Endothelial cell of umbilical vein (primary cell): ENCODE measurements around the gene TLE4. TPM values are rescaled to one million over a fixed set of nuclear protein-coding genes. Genes with fewer than 3 reads are reported as not detected.

Source experiments
- BruUV-seq: library from RNA; stranded (reverse); fragments of 400-500 nt; replicated peaks from 2 replicates; lab custom pipeline; 2021; lab: Mats Ljungman, UMichigan
- CTCF ChIA-PET: fragments of 300-600, 350-600 bp; sonication (Branson Sonifier 250); formaldehyde crosslinking; loops from one replicate; lab custom pipeline; 2021; ENCODE audit warnings: antibody characterized with exemption, inconsistent platforms; lab: Charles Lee
- POLR2A ChIA-PET: fragments of 300-600, 350-600 bp; sonication (Branson Sonifier 250); formaldehyde crosslinking; loops from one replicate; lab custom pipeline; 2021; ENCODE audit warnings: antibody characterized with exemption, inconsistent platforms; lab: Charles Lee
- DNase-seq: peaks from one replicate; pipeline ENCODE4 v3.0.0-alpha.2; 2011; ENCODE audit warnings: low read depth, low spot score
- FAIRE-seq: peaks from 2 replicates; lab custom pipeline; 2011; peaks lifted over from hg19 to GRCh38; lab: Jason Lieb, UNC
- H2AFZ ChIP-seq: 2 replicates; pipeline ENCODE4 v1.6.0; 2012; ENCODE audit warnings: low read depth, low read length, control low read depth, inconsistent platforms
- H3K27ac ChIP-seq: 2 replicates; pipeline ENCODE4 v1.5.1; 2011; ENCODE audit warnings: low read depth, mild to moderate bottlenecking, control low read depth, low read length, moderate library complexity; ENCODE audit not compliant: insufficient read depth
- H3K27me3 ChIP-seq, 2 experiments: 2 replicates each; pipeline versions ENCODE4 v1.6.0 to v1.6.1; 2011; ENCODE audit warnings: low read length in 2 of 2, mixed read lengths in 1 of 2; ENCODE audit not compliant: control insufficient read depth in 2 of 2, insufficient read depth in 2 of 2
- H3K36me3 ChIP-seq, 2 experiments: 2 replicates in 1 of 2; 3 replicates in 1 of 2; pipeline ENCODE4 v1.5.1; 2011; ENCODE audit warnings: low read length in 2 of 2, mild to moderate bottlenecking in 1 of 2, moderate library complexity in 1 of 2; ENCODE audit not compliant: control insufficient read depth in 2 of 2, insufficient read depth in 2 of 2; ENCODE audit errors: extremely low read depth in 1 of 2
- H3K4me1 ChIP-seq: 3 replicates; pipeline ENCODE4 v1.5.1; 2011; ENCODE audit warnings: mild to moderate bottlenecking, low read length; ENCODE audit not compliant: control insufficient read depth, insufficient read depth; ENCODE audit errors: extremely low read depth
- H3K4me2 ChIP-seq: 2 replicates; pipeline ENCODE4 v1.6.1; 2011; ENCODE audit warnings: low read length, control low read depth, mixed read lengths; ENCODE audit not compliant: insufficient read depth
- H3K4me3 ChIP-seq, 3 experiments: fragments of 200-600 bp in 1 of 3; sonication (generic), shearing (Covaris generic) in 1 of 3; replicated peaks in 1 of 3; 2 replicates each; pipeline ENCODE4 v1.5.1; 2011 to 2016; ENCODE audit warnings: control low read depth in 3 of 3, low read length in 3 of 3, mild to moderate bottlenecking in 2 of 3, inconsistent platforms in 1 of 3, low read depth in 1 of 3, moderate library complexity in 1 of 3; ENCODE audit not compliant: insufficient read depth in 1 of 3
- H3K79me2 ChIP-seq: 2 replicates; pipeline ENCODE4 v1.6.0; 2012; ENCODE audit warnings: low read length, inconsistent platforms; ENCODE audit not compliant: control insufficient read depth, insufficient read depth
- H3K9ac ChIP-seq: replicated peaks from 2 replicates; pipeline ENCODE3; 2011; ENCODE audit warnings: low read length, control low read depth; ENCODE audit not compliant: insufficient read depth; ENCODE audit errors: extremely low read depth
- H3K9me1 ChIP-seq: replicated peaks from 3 replicates; pipeline ENCODE4 v1.6.0; 2011; ENCODE audit warnings: mild to moderate bottlenecking, low read length; ENCODE audit not compliant: control insufficient read depth, insufficient read depth; ENCODE audit errors: extremely low read depth
- H3K9me3 ChIP-seq: replicated peaks from 2 replicates; pipeline ENCODE4 v1.5.1; 2012; ENCODE audit warnings: low read length, inconsistent platforms; ENCODE audit not compliant: control insufficient read depth, insufficient read depth
- H4K20me1 ChIP-seq: replicated peaks from 2 replicates; pipeline ENCODE3; 2011; ENCODE audit warnings: mild to moderate bottlenecking, low read length; ENCODE audit not compliant: control insufficient read depth, insufficient read depth; ENCODE audit errors: extremely low read depth
- EZH2 ChIP-seq: IDR thresholded peaks from 2 replicates; pipeline ENCODE4 v1.6.1; 2012; ENCODE audit warnings: borderline replicate concordance, low read depth, mild to moderate bottlenecking, moderate library complexity, low read length, inconsistent platforms; ENCODE audit not compliant: severe bottlenecking
- FOS ChIP-seq: IDR thresholded peaks from 2 replicates; pipeline ENCODE4 v1.6.1; 2011; ENCODE audit warnings: mild to moderate bottlenecking, low read length, moderate library complexity, borderline replicate concordance; ENCODE audit not compliant: insufficient read depth
- GATA2 ChIP-seq: IDR thresholded peaks from 2 replicates; pipeline ENCODE4 v1.7.0; 2011; ENCODE audit warnings: low read depth, mild to moderate bottlenecking, moderate library complexity, mixed read lengths, low read length; ENCODE audit not compliant: insufficient read length, insufficient read depth
- JUN ChIP-seq: IDR thresholded peaks from 2 replicates; pipeline ENCODE4 v1.6.1; 2011; ENCODE audit warnings: borderline replicate concordance, low read depth; ENCODE audit not compliant: insufficient read length, insufficient read depth
- MYC ChIP-seq: IDR thresholded peaks from one replicate; pipeline ENCODE4 v1.6.1; 2011; ENCODE audit warnings: mild to moderate bottlenecking, low read depth, low read length
- POLR2A ChIP-seq: IDR thresholded peaks from 2 replicates; pipeline ENCODE4 v1.6.1; 2012; ENCODE audit warnings: low read depth, mild to moderate bottlenecking, control low read depth, low read length
- POLR2AphosphoS5 ChIP-seq: IDR thresholded peaks from 2 replicates; pipeline ENCODE4 v1.6.1; 2012; ENCODE audit warnings: low read depth, mild to moderate bottlenecking, control low read depth, low read length, moderate library complexity; ENCODE audit not compliant: insufficient read depth
- dilution Hi-C: fragments of 300-500 bp; cut with MboI; formaldehyde crosslinking; loops from one replicate; pipeline ENCODE4 v1.15.0; 2019; ENCODE audit warnings: low sequenced_read_pairs; ENCODE audit not compliant: extremely low pct_ligation_motif_present
- intact Hi-C: fragments of 100-400 bp; cut with micrococcal nuclease; formaldehyde crosslinking; loops from one replicate; pipeline ENCODE4 v1.10.0; 2022
- polyA plus RNA-seq, 4 experiments: library from polyadenylated mRNA; depleted of rRNA in 3 of 4; stranded (reverse) in 3 of 4; unstranded in 1 of 4; fragments of >200 nt; gene quantifications; 2 replicates each; pipeline versions ENCODE4 v1.2.1 to v1.2.3, GENCODE V29; 2011 to 2012; ENCODE audit warnings: missing spikeins in 1 of 4
- total RNA-seq: library from RNA; stranded (reverse); gene quantifications from 2 replicates; pipeline ENCODE4 v1.2.3, GENCODE V29; 2021
- TF ChIP-seq, protein P1 (sequence below), 2 donors: IDR thresholded peaks; 1 replicate in 1 of 2; 2 replicates in 1 of 2; pipeline ENCODE4 v1.5.1; 2011; ENCODE audit warnings: low read length in 2 of 2, mild to moderate bottlenecking in 2 of 2, moderate library complexity in 2 of 2, control low read depth in 1 of 2, inconsistent platforms in 1 of 2, low read depth in 1 of 2; ENCODE audit not compliant: insufficient read depth in 1 of 2; ENCODE audit errors: extremely low read depth in 1 of 2
- TF ChIP-seq, protein P2 (sequence below): IDR thresholded peaks from 2 replicates; pipeline ENCODE4 v1.6.1; 2011; ENCODE audit not compliant: insufficient read depth, insufficient read length

TLE4 gene
- total and polyA plus RNA-seq, 2 donors (not counting 3 experiments of a cell fraction or from before 2014, with no cell fraction given), result 31.4 to 32.3 TPM

DNA sequence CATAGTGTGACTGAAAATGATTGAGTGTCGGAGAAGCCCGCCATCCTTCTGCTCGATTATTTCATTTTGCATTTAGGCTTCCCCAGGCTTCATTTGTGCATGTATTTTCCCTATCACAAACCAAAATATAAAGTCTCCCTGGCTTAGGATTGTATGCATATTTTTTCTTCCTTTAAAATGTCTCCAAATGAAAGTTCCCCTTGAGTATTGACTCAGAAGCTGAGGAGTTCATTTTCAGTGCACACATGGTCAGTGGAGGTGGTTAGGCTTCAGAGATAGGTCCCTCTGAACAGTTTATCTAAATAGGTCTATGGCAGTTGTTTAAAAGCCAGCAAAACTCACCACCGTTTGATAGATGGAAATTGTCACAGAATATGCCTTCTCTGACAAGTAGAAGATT is 97.2 kb downstream of the TLE4 start:
- no peaks in the 10 kb centered on the region for H3K9me1 ChIP-seq
- dilution Hi-C loops, result no loop called here
- no peak overlapping the region for H3K4me2 ChIP-seq
- H3K36me3 ChIP-seq, result no peaks in the 10 kb centered on the region
- no peak overlapping the region for H3K27ac ChIP-seq
- no TSS peak for BruUV-seq
- no peaks in the 10 kb centered on the region for H3K27me3 ChIP-seq
- intact Hi-C loops, result loop anchor here (10.0 kb wide), 1 partner anchor 136 kb away; no protein-coding TSS in a partner anchor
- H3K9me3 ChIP-seq, result no peaks in the 10 kb centered on the region
- DNase-seq (no peak), FAIRE-seq (no peak)
- TF ChIP-seq GATA2 (no peak), EZH2 (no peak), MYC (no peak), JUN (no peak), POLR2A (no peak), POLR2AphosphoS5 (no peak), FOS (no peak)
- TF ChIP-seq, protein P1, sequence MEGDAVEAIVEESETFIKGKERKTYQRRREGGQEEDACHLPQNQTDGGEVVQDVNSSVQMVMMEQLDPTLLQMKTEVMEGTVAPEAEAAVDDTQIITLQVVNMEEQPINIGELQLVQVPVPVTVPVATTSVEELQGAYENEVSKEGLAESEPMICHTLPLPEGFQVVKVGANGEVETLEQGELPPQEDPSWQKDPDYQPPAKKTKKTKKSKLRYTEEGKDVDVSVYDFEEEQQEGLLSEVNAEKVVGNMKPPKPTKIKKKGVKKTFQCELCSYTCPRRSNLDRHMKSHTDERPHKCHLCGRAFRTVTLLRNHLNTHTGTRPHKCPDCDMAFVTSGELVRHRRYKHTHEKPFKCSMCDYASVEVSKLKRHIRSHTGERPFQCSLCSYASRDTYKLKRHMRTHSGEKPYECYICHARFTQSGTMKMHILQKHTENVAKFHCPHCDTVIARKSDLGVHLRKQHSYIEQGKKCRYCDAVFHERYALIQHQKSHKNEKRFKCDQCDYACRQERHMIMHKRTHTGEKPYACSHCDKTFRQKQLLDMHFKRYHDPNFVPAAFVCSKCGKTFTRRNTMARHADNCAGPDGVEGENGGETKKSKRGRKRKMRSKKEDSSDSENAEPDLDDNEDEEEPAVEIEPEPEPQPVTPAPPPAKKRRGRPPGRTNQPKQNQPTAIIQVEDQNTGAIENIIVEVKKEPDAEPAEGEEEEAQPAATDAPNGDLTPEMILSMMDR (IDR thresholded peaks at IDR 0.05; ENCODE audit: extremely low read depth in 1 of 2, insufficient read depth in 1 of 2, low read depth in 1 of 2, low read length in 2 of 2), result no peak
- TF ChIP-seq, protein P2, sequence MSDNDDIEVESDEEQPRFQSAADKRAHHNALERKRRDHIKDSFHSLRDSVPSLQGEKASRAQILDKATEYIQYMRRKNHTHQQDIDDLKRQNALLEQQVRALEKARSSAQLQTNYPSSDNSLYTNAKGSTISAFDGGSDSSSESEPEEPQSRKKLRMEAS, result no peak
- no peaks in the 10 kb centered on the region for H4K20me1 ChIP-seq
- ChIA-PET CTCF (no interaction called here), POLR2A (no interaction called here)
- no peak overlapping the region for H2AFZ ChIP-seq
- no peak overlapping the region for H3K9ac ChIP-seq
- H3K79me2 ChIP-seq, result no peaks in the 10 kb centered on the region
- H3K4me1 ChIP-seq, result no peaks in the 10 kb centered on the region
- no peak overlapping the region for H3K4me3 ChIP-seq
